PC-9 (cell line): Measurements from ENCODE around the gene CCDC80.

Experiments
- CTCF ChIP-seq: fragments of 200-600 bp; sonication (generic); conservative IDR thresholded peaks from 2 replicates; pipeline ENCODE4 v1.6.1; 2017; ENCODE audit warnings: mixed run types, antibody characterized with exemption, mild to moderate bottlenecking, moderate library complexity
- EZH2 ChIP-seq: fragments of 200-600 bp; sonication (generic); IDR thresholded peaks from 2 replicates; pipeline ENCODE4 v1.8.0; 2017; ENCODE audit warnings: antibody characterized with exemption, low read depth

GRCh38 chr3:112638327-112639020 lies 2.5 kb downstream of the CCDC80 start:
- TF ChIP-seq CTCF (no peak), EZH2 (no peak)
